CD14-positive monocyte (primary cell): Measurements from ENCODE around the gene NCOR2. TPM values are rescaled to one million over a fixed set of nuclear protein-coding genes. Genes with fewer than 3 reads are reported as not detected.

ENCODE experiments used
- DNase-seq, 3 donors: peaks; one replicate each; pipeline ENCODE4 v3.0.0-alpha.2; 2011 to 2022
- H2AFZ ChIP-seq: 2 replicates; pipeline ENCODE4 v1.6.0; 2012; ENCODE audit warnings: mild to moderate bottlenecking, low read depth, low read length, inconsistent platforms; ENCODE audit not compliant: insufficient read depth, poor library complexity, severe bottlenecking
- H3K27ac ChIP-seq, 2 donors: 1 replicate in 1 of 2; 2 replicates in 1 of 2; pipeline ENCODE4 v1.5.1; 2012 to 2013; ENCODE audit warnings: low read length in 2 of 2, control low read depth in 1 of 2, inconsistent platforms in 1 of 2, low read depth in 1 of 2, mild to moderate bottlenecking in 1 of 2
- H3K27me3 ChIP-seq, 2 donors: one replicate each; pipeline versions ENCODE4 v1.6.0 to v1.6.1; 2011 to 2013; ENCODE audit warnings: low read length in 2 of 2; ENCODE audit not compliant: control insufficient read depth in 2 of 2, insufficient read depth in 2 of 2
- H3K36me3 ChIP-seq, 2 donors: replicated peaks in 1 of 2; 1 replicate in 1 of 2; 2 replicates in 1 of 2; pipeline versions ENCODE4 v1.5.1 to v1.6.1; 2012 to 2013; ENCODE audit warnings: low read length in 2 of 2, control low read depth in 1 of 2, inconsistent platforms in 1 of 2, mild to moderate bottlenecking in 1 of 2; ENCODE audit not compliant: insufficient read depth in 2 of 2, control insufficient read depth in 1 of 2
- H3K4me1 ChIP-seq, 2 donors: 1 replicate in 1 of 2; 2 replicates in 1 of 2; pipeline versions ENCODE4 v1.5.1 to v1.6.1; 2012 to 2013; ENCODE audit warnings: low read length in 2 of 2, control low read depth in 1 of 2, inconsistent platforms in 1 of 2, mild to moderate bottlenecking in 1 of 2, moderate library complexity in 1 of 2; ENCODE audit not compliant: insufficient read depth in 2 of 2, control insufficient read depth in 1 of 2
- H3K4me2 ChIP-seq: replicated peaks from 2 replicates; pipeline ENCODE3; 2012; ENCODE audit warnings: low read length, moderate library complexity, mild to moderate bottlenecking; ENCODE audit not compliant: poor library complexity, severe bottlenecking; ENCODE audit errors: extremely low read depth
- H3K4me3 ChIP-seq, 3 experiments: fragments of 200-600 bp in 1 of 3; sonication (generic) in 1 of 3; replicated peaks in 1 of 3; 1 replicate in 2 of 3; 2 replicates in 1 of 3; pipeline ENCODE4 v1.5.1; 2011 to 2013; ENCODE audit warnings: low read length in 3 of 3, mild to moderate bottlenecking in 3 of 3, control low read depth in 2 of 3, low read depth in 2 of 3, inconsistent platforms in 1 of 3, moderate library complexity in 1 of 3
- H3K79me2 ChIP-seq: 2 replicates; pipeline ENCODE4 v1.6.0; 2012; ENCODE audit warnings: mild to moderate bottlenecking, control low read depth, inconsistent platforms, low read length, moderate library complexity; ENCODE audit not compliant: insufficient read depth
- H3K9ac ChIP-seq: 2 replicates; pipeline ENCODE4 v1.6.0; 2017; ENCODE audit warnings: low read length, mild to moderate bottlenecking; ENCODE audit not compliant: insufficient read depth, poor library complexity, severe bottlenecking
- H3K9me3 ChIP-seq, 2 donors: replicated peaks in 1 of 2; 1 replicate in 1 of 2; 2 replicates in 1 of 2; pipeline versions ENCODE4 v1.5.1 to v1.6.1; 2012 to 2013; ENCODE audit warnings: low read length in 2 of 2, control low read depth in 1 of 2; ENCODE audit not compliant: control insufficient read depth in 1 of 2, insufficient read depth in 1 of 2
- H4K20me1 ChIP-seq: 2 replicates; pipeline ENCODE4 v1.6.0; 2012; ENCODE audit warnings: mild to moderate bottlenecking, low read length, control low read depth, moderate library complexity; ENCODE audit not compliant: insufficient read depth
- H3K27ac Mint-ChIP-seq, 7 donors: one replicate each; pipeline ENCODE4 v1.8.0; 2020; ENCODE audit warnings: mild to moderate bottlenecking in 7 of 7, mixed read lengths in 7 of 7, moderate library complexity in 6 of 7, inconsistent platforms in 2 of 7
- H3K27me3 Mint-ChIP-seq, 3 donors: one replicate each; pipeline ENCODE4 v1.8.0; 2021 to 2022; ENCODE audit warnings: low read depth in 3 of 3, mild to moderate bottlenecking in 3 of 3, mixed read lengths in 3 of 3, moderate library complexity in 3 of 3, inconsistent platforms in 1 of 3
- H3K36me3 Mint-ChIP-seq, 2 donors: one replicate each; pipeline ENCODE4 v1.8.0; 2020; ENCODE audit warnings: mixed read lengths in 2 of 2, inconsistent platforms in 1 of 2, mild to moderate bottlenecking in 1 of 2
- H3K4me1 Mint-ChIP-seq: one replicate; pipeline ENCODE4 v1.8.0; 2020; ENCODE audit warnings: mild to moderate bottlenecking, mixed read lengths
- H3K4me3 Mint-ChIP-seq, 2 donors: one replicate each; pipeline ENCODE4 v1.8.0; 2020; ENCODE audit warnings: mild to moderate bottlenecking in 2 of 2, mixed read lengths in 2 of 2, moderate library complexity in 1 of 2
- H3K9me3 Mint-ChIP-seq, 7 donors: one replicate each; pipeline ENCODE4 v1.8.0; 2020 to 2022; ENCODE audit warnings: mixed read lengths in 7 of 7, mild to moderate bottlenecking in 6 of 7, moderate library complexity in 6 of 7, inconsistent platforms in 2 of 7
- WGBS: methylation state at CpG from one replicate; pipeline ENCODE4 v1.1.5; 2013; ENCODE audit warnings: missing lambda C conversion rate; ENCODE audit not compliant: insufficient coverage; 5-methylcytosine and 5-hydroxymethylcytosine counted together
- intact Hi-C, 2 donors: fragments of 100-400 bp; cut with micrococcal nuclease; formaldehyde crosslinking; loops; one replicate each; pipeline versions ENCODE4 v1.15.0 to v1.15.1; 2023
- polyA plus RNA-seq, 3 donors: library from polyadenylated mRNA; depleted of rRNA in 1 of 3; unstranded in 2 of 3; stranded (reverse) in 1 of 3; fragments of 300-500 nt in 2 of 3; fragments of >200 nt in 1 of 3; fragmentation: Illumina TruSeq in 2 of 3; gene quantifications; 1 replicate in 2 of 3; 2 replicates in 1 of 3; pipeline ENCODE4 v1.2.3, GENCODE V29; 2012 to 2021
- TF ChIP-seq, protein P1 (sequence below): fragments of 200-600 bp; IDR thresholded peaks from one replicate; pipeline ENCODE4 v1.8.0; 2022; ENCODE audit warnings: antibody characterized with exemption, mild to moderate bottlenecking

The NCOR2 gene
- polyA plus RNA-seq, 3 donors: 4.7 to 46.8 (median 5.5) TPM

DNA sequence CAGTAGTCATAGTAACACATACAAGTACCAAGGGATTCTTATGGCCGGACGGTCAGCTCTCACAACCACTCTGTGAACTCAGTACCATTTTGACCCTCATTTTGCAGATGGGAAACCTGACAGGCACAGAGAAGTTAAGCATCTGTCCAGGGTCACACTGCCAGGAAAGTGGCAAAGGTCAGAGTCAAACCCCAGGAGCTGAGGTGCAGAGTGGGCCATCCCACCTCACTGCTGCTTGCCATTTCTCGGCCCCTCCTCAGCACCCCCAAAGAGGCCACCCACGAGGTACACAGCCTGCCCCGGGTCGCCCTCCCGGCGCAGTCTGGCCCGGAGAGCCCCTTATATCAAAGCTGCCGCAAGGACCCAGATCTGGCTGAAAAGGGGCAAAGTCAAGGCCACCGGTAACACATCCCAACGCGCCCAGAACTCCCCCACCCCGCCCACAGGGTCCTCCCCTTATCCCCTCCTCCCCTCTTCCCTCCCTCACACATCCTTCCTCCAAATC, 1.7 kb downstream of the NCOR2 start:
- Mint-ChIP-seq H3K27me3 (no peaks in the 10 kb centered on the region), H3K4me3 (peak overlapping the region; percentile 95), H3K36me3 (peaks cover 8 to 10% of the 10 kb centered on the region in 2 donors), H3K27ac (peak overlapping the region; percentile 52 to 96 (median 91)), H3K9me3 (no peaks in the 10 kb centered on the region), H3K4me1 (peaks cover 67% of the 10 kb centered on the region)
- H2AFZ ChIP-seq: no peak overlapping the region
- H3K79me2 ChIP-seq: peaks cover 66% of the 10 kb centered on the region
- peaks cover 0 to 12% of the 10 kb centered on the region in 2 donors for H3K36me3 ChIP-seq
- H3K9ac ChIP-seq: peak overlapping the region; percentile 98
- H3K4me2 ChIP-seq: peak overlapping the region; percentile 84
- H3K4me3 ChIP-seq: peak overlapping the region; percentile 68 to 98 (median 88)
- H3K27ac ChIP-seq: peak overlapping the region; percentile 96 to 97
- no peak for DNase-seq
- intact Hi-C loops: loop anchor here (5.0 to 10.0 kb wide), 5 partner anchors 89 to 202 kb away; no protein-coding TSS in a partner anchor
- TF ChIP-seq, protein P1, sequence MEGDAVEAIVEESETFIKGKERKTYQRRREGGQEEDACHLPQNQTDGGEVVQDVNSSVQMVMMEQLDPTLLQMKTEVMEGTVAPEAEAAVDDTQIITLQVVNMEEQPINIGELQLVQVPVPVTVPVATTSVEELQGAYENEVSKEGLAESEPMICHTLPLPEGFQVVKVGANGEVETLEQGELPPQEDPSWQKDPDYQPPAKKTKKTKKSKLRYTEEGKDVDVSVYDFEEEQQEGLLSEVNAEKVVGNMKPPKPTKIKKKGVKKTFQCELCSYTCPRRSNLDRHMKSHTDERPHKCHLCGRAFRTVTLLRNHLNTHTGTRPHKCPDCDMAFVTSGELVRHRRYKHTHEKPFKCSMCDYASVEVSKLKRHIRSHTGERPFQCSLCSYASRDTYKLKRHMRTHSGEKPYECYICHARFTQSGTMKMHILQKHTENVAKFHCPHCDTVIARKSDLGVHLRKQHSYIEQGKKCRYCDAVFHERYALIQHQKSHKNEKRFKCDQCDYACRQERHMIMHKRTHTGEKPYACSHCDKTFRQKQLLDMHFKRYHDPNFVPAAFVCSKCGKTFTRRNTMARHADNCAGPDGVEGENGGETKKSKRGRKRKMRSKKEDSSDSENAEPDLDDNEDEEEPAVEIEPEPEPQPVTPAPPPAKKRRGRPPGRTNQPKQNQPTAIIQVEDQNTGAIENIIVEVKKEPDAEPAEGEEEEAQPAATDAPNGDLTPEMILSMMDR: no peak
- H3K4me1 ChIP-seq: peaks cover 65 to 71% of the 10 kb centered on the region in 2 donors
- H3K9me3 ChIP-seq: no peaks in the 10 kb centered on the region
- peaks cover 57% of the 10 kb centered on the region for H4K20me1 ChIP-seq
- no peaks in the 10 kb centered on the region for H3K27me3 ChIP-seq
- 16% methylated on average over 10 of the region's 14 CpGs for WGBS

DNA sequence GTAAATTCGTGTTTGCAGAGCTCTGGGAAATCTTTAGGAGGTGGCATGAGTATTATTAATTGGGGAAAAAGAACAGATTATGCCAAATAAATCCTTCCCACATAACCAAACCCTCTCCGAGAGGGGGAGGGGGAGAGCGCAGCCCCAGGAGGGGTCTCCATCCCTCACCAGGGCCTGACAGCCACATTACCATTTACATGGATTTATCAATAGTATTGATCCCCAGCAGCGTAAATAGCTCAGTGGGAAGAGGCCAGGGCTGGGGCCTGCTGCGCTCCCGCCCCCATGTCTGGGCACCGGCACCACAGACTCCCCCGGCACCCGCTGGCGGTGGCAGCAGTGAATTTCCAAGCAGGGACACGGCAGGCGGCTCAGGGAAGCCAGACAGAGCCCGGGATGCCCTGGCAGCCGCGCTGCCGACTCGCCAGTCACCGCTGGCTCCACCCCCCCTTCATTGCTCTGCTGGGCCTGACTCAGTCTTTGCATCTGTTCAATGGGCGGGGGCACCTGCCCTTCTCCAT, 2.4 kb downstream of the NCOR2 start:
- Mint-ChIP-seq H3K27me3 (no peaks in the 10 kb centered on the region), H3K36me3 (peaks cover 8 to 10% of the 10 kb centered on the region in 2 donors), H3K9me3 (no peaks in the 10 kb centered on the region), H3K4me3 (peak overlapping the region; percentile 95), H3K4me1 (peaks cover 70% of the 10 kb centered on the region), H3K27ac (peak overlapping the region in 1 of 7 donors; percentile 25)
- no peak for DNase-seq
- H3K4me1 ChIP-seq: peaks cover 69 to 76% of the 10 kb centered on the region in 2 donors
- H3K9me3 ChIP-seq: no peaks in the 10 kb centered on the region
- no peak overlapping the region for H2AFZ ChIP-seq
- peak overlapping the region in 1 of 3 experiments; percentile 88 for H3K4me3 ChIP-seq
- H3K27ac ChIP-seq: no peak overlapping the region
- H3K4me2 ChIP-seq: peak overlapping the region; percentile 84
- intact Hi-C loops: loop anchor here (5.0 to 10.0 kb wide), 5 partner anchors 90 to 202 kb away; no protein-coding TSS in a partner anchor
- H3K27me3 ChIP-seq: no peaks in the 10 kb centered on the region
- no peak overlapping the region for H3K9ac ChIP-seq
- WGBS: 95% methylated on average over 4 of the region's 19 CpGs
- TF ChIP-seq, protein P1: no peak
- H4K20me1 ChIP-seq: peaks cover 64% of the 10 kb centered on the region
- peaks cover 0 to 12% of the 10 kb centered on the region in 2 donors for H3K36me3 ChIP-seq
- peaks cover 73% of the 10 kb centered on the region for H3K79me2 ChIP-seq
